Measurements from ENCODE around the gene JAKMIP1.

DNA sequence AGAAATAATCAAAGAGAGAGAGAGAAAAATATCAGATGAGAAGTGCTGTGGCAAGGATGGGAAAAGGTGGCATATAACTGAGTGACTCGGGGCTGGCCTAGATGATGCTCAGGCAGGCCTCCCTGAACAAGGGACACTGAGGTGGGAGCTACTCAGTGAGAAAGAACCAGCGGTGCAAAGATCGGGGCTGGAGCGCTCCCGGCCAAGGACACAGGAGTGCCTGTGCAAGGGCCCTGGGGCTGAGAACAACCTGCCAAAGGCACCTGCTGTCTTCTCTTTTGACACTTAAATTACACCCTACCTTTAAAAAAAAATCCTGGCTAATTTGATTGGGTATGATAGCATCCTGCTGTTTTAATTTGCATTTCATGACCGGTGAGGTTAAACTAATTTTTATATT is 104.5 kb downstream of the JAKMIP1 start:
- TF ChIP-seq, protein P1, sequence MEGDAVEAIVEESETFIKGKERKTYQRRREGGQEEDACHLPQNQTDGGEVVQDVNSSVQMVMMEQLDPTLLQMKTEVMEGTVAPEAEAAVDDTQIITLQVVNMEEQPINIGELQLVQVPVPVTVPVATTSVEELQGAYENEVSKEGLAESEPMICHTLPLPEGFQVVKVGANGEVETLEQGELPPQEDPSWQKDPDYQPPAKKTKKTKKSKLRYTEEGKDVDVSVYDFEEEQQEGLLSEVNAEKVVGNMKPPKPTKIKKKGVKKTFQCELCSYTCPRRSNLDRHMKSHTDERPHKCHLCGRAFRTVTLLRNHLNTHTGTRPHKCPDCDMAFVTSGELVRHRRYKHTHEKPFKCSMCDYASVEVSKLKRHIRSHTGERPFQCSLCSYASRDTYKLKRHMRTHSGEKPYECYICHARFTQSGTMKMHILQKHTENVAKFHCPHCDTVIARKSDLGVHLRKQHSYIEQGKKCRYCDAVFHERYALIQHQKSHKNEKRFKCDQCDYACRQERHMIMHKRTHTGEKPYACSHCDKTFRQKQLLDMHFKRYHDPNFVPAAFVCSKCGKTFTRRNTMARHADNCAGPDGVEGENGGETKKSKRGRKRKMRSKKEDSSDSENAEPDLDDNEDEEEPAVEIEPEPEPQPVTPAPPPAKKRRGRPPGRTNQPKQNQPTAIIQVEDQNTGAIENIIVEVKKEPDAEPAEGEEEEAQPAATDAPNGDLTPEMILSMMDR (IDR thresholded peaks at IDR 0.05) = no peak
- TF ChIP-seq POLR2AphosphoS5 (IDR thresholded peaks at IDR 0.05) (no peak), POLR2A (IDR thresholded peaks at IDR 0.05) (no peak)

All from breast epithelium (tissue), 3 donors.